Measurements from ENCODE around the gene CHRNA9. TPM values are rescaled to one million over a fixed set of nuclear protein-coding genes. Genes with fewer than 3 reads are reported as not detected.
A peak's percentile ranks its signal among the peaks of the same experiment; 100 is the strongest.

The CHRNA9 gene
- polyA plus RNA-seq, 3 donors: 1.0 to 1.8 (median 1.7) TPM

- DNase-seq: no peak
Observed at GRCh38 chr4:40308528-40309122, 26.5 kb upstream of the CHRNA9 start.

DNA sequence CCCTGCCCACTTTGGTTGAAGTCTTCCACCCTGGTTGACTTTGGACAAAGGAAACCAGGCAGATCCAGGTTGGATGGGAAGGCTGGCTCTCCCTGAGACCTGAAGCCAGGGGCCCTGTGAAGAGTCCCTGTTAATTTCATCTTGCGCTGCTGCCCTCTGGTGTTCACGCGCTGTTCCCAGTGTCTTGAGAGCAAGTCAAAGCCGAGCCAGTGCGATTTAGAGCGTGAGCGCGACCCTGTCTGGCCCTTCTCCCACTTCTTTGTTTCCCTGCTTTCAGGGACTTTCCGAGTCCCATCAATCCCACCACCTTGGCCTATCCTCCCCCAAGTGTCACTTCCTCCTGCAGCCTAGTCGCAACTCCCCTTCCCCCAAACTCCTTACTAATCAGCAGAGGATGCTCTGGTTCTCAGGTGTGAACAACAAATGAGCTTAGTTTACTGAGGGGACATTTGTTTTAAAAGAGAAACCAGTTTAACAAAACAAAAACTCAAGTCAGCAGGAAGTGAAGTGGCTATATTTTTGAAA, 25.8 kb upstream of the CHRNA9 start:
- peak; percentile 89 for DNase-seq

- DNase-seq: no peak
Observed at GRCh38 chr4:40310225-40310624, 24.9 kb upstream of the CHRNA9 start.

- DNase-seq: no peak
Observed at GRCh38 chr4:40311811-40312346, 23.3 kb upstream of the CHRNA9 start.

- DNase-seq: no peak
Observed at GRCh38 chr4:40314951-40315350, 20.2 kb upstream of the CHRNA9 start.

GRCh38 chr4:40316333-40316781, 18.8 kb upstream of the CHRNA9 start:
- DNase-seq: no peak

DNA sequence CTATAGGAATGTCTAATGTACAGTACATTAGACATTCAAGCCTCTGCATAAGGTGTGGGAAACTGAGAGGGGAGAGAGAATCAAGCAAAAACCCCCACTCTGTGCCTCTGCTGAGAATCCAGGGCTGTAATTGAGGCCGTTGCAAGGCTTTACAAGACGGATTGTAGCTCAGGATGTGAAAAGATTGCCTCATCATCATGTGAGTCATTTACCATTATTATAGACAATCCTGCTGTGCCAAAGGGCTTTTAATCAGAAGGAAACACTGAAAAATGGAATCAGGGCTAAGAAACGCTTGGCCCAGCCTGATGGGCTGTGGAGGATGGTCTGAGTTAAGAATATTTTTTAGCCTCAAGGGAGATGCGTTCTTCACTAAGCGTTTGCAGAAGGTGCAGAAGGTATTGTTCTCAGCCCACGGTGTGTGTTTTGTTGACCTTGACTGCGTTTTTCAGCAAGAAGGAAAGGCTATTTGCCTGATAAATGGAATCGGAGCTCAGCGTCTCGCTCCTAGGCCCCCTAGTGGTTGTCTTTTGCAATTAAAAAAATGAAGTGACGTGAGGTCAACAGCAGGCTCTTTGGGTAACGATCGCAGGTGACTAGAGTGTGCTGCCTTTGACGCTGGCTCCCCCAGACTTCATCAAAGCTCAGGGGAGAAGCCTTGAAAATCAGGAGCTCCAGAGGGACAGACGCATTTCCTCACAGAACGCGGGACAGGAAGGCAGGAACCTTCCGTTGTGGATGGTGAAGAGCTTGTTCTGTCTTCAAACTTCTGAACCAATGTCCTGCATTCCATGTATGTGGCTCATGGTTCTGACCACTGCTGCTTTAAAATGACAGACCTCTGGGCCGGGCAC, 18.1 kb upstream of the CHRNA9 start:
- peak; percentile 77 for DNase-seq

DNA sequence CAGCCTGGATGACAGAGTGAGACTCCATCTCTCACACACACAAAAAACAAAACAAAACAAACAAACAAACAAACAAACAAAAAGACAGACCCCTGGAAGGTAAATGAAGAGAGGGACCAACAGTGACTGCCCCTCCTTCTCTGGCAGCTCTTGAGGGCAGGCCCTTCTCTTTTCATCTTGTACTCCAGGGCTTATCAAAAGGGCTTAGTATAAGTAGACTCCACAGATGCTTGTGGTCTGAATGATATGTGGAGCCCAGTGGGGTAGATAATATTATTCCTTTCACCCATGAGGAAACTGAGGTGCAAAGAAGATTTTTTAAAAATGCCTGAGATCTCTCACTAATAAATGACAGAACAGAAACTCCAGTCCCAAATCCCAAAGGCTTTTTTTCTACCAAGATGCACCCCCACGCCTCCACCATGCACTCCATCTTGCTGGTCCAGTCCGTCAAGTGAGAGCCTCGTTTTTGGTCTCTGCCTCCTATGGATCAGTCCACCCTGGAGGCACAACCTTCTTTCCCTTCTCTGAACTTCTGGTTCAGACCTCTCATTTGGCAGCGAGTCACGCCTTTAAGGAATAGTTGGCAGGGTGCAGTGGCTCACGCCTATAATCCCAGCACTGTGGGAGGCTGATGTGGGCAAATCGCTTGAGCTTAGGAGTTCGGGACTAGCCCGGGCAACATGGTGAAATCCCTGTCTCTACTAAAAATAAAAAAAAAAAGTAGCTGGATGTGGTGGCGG, 17.0 kb upstream of the CHRNA9 start:
- DNase-seq: no peak

GRCh38 chr4:40321574-40322275, 13.4 kb upstream of the CHRNA9 start:
- peak; percentile 48 for DNase-seq

DNA sequence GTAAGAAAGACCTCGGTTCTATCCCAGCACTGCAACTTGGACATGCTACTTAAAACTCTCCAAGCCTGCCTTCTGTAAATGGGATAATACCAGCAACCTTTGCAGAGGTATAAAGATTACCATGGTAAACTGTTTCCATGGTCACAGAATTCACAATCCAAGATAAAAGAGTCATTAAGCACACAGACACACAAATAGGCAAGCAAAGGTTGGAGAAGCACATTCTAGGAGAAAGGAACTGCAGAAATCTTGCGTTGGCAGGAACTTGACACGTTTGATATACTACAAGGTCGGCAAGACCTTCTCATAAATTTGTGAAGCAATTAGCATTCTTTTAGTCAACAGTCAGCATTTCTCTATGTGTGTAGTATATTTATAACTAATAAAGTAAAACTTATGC, 12.3 kb upstream of the CHRNA9 start:
- peak; percentile 52 for DNase-seq

- no peak for DNase-seq
Observed at GRCh38 chr4:40323866-40324265, 11.3 kb upstream of the CHRNA9 start.

DNA sequence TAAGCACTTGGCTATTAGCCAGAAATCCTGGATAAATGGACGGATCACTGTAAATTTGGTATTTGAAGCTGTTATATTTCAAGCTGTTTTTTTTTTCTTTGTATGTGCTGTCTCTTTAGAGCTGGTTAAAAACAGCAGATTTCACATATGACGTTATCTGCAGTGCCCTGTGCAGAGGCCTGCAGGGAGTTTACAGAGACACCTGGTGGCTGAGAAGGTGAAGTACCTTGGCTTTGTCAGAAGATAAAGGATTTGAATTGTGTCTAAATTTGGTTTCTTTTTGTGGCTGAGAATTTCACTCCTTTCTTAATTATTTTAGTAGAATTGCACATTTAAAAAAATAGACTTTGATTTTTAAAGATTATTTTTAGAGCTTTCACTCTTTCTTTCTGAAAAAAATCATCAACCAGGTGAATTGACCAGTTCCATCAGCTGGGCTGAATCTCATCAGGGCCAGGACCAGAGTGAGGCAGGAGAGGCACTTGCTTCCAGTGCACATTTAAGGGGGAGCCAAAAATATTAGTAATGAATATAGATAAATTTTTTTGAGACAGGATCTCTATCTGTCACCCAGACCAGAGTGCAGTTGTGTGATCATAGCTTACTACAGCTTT, 9.6 kb upstream of the CHRNA9 start:
- DNase-seq: peak; percentile 61

DNA sequence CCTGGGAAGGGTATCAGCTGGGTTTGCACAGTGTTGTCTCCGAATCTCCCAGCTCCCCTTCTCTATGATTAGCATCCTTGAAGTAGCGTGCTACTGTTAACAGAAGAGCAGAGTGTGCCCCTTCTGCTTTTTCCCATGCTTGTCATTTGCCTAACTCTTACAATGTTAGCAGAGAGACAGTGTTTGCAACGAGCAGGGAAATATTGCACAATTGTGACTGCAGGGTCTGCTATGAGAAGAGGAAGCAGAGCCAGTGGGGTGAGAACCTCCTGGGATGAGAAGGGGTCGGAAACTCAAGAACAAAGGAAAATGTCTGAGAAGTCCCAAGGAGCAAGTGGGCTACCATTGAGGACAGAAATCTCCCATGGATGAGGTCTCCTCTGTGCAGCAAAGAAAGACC, 7.8 kb upstream of the CHRNA9 start:
- no peak for DNase-seq

- no peak for DNase-seq
Observed at GRCh38 chr4:40328383-40328782, 6.8 kb upstream of the CHRNA9 start.

DNA sequence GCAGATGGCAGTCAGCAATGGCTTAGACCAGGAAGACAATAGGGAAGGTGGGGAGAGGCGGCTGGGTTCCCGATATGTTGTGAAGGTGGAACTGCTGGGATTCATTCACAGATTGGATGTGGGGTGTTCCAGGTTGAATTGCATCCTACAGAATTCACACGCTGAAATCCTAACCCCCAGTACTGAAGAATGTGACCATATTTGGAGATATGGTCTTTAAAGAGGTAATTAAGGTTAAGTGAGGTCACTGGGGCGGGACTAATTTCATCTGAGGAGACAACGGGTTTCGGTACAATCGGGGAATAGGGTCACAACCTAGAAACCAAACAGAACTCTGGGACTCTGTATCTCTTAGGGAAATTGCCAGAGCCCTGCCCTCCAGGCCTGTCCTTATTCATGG, 5.3 kb upstream of the CHRNA9 start:
- no peak for DNase-seq

DNA sequence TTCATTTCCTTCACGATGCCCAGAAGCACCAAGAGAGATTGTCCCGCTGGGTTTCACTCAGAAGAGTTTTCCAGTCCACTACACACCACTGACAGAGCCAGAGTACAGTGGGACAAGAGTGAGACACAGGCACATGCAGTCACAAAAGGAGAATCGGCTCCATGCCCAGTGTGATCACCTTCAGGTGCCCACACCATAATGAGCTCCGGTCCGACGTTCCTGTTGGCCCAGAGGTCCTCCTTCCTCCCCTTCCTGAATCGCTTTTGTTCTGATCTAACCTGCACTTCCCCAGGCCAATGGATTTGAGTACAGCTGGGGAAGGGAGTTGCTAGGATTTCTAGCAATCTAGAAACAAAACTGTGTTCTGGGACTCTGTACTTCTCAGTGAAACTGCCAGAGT, 4.6 kb upstream of the CHRNA9 start:
- DNase-seq: no peak

GRCh38 chr4:40331101-40331745, 3.9 kb upstream of the CHRNA9 start:
- DNase-seq: no peak

DNA sequence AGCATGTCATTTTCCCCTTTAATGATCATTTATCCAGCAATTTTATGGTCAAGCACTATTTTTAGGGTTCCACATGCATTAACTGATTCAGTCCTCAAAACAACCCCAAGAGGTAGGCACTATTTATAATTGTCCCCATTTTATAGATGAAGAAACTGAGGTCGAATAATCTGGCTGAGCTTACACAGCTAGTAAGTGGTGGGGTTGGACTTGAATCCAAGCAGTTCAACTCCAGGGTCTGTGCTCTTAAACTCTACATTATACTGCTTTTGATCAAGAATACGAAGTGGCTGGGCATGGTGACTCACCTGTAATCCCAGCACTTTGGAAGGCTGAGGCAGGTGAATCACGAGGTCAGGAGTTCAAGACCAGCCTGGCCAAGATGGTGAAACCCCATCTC, 3.2 kb upstream of the CHRNA9 start:
- no peak for DNase-seq

DNA sequence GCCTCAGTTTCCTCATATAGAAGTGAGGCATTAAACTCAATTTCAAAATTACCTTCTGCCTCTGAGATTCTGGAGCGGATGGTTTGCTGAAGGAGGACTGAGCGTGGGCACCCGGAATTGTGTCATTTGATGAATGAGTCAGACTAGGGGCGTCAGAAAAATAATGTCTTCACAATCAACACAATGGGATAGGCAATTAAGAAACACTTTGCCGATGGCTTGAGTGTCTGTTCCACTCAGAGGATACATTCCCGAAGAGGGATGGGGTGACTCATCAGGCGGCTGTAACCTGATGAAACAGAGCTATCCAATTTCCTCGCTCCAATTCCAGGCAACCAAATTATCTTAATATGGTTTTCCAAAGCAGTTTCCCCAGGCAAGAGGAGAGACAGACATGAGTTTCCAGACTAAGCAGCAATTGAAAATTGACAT, 1.2 kb upstream of the CHRNA9 start:
- no peak for DNase-seq

DNA sequence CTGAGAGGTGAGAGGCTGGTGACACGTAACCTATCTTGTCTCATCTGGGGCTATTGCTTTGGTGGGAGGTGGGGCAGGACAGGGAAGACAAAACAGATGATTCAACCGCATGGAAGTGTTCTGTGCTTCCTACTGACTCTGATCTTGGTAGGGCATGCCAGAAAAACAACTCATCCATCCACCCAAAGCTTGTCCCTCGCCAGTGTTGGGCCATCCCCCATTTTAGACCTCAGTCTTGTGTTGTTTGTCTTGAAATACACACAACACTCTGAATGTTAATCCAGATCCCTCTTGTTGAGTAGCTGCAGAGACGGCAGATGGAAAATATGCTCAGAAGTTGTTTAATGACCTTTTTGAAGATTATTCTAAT, 377 bp downstream of the CHRNA9 start:
- DNase-seq: no peak

GRCh38 chr4:40337051-40337450, 1.9 kb downstream of the CHRNA9 start:
- DNase-seq: no peak

Measured in renal pelvis (tissue), 4 donors.